H9 (cell line): ENCODE results near the gene KIZ. TPM values are rescaled to one million over a fixed set of nuclear protein-coding genes. Genes with fewer than 3 reads are reported as not detected.

Experiments
- DNase-seq: peaks from one replicate; pipeline ENCODE4 v3.0.0-alpha.2; 2017
- H2AFZ ChIP-seq: one replicate; pipeline ENCODE4 v1.6.1; 2013; ENCODE audit warnings: mild to moderate bottlenecking, low read length, control low read depth, moderate library complexity
- H2AK5ac ChIP-seq: 2 replicates; pipeline ENCODE4 v1.6.1; 2013; ENCODE audit warnings: low read length, control low read depth, mixed read lengths; ENCODE audit not compliant: insufficient read length
- H2BK120ac ChIP-seq: one replicate; pipeline ENCODE4 v1.6.1; 2013; ENCODE audit warnings: low read depth, mild to moderate bottlenecking, low read length, control low read depth, inconsistent platforms; ENCODE audit not compliant: poor library complexity, severe bottlenecking
- H2BK12ac ChIP-seq: 2 replicates; pipeline ENCODE4 v1.6.1; 2013; ENCODE audit warnings: low read length, control low read depth, mixed read lengths, low read depth; ENCODE audit not compliant: insufficient read length
- H2BK15ac ChIP-seq: 2 replicates; pipeline ENCODE4 v1.6.1; 2013; ENCODE audit warnings: low read depth, low read length, control low read depth
- H2BK20ac ChIP-seq: one replicate; pipeline ENCODE4 v1.6.1; 2013; ENCODE audit warnings: low read depth, mild to moderate bottlenecking, low read length, control low read depth, inconsistent platforms; ENCODE audit not compliant: poor library complexity, severe bottlenecking
- H2BK5ac ChIP-seq: 2 replicates; pipeline ENCODE4 v1.6.1; 2013; ENCODE audit warnings: low read length, control low read depth, mixed read lengths; ENCODE audit not compliant: insufficient read length
- H3K14ac ChIP-seq: 2 replicates; pipeline ENCODE4 v1.6.1; 2013; ENCODE audit warnings: low read length, control low read depth; ENCODE audit not compliant: insufficient read depth
- H3K18ac ChIP-seq: 2 replicates; pipeline ENCODE4 v1.6.1; 2013; ENCODE audit warnings: low read depth, mild to moderate bottlenecking, mixed read lengths, low read length, control low read depth; ENCODE audit not compliant: insufficient read length
- H3K23ac ChIP-seq: 2 replicates; pipeline ENCODE4 v1.6.1; 2013; ENCODE audit warnings: low read length, control low read depth, mixed read lengths, low read depth; ENCODE audit not compliant: insufficient read length
- H3K23me2 ChIP-seq: 2 replicates; pipeline ENCODE4 v1.6.1; 2013; ENCODE audit warnings: low read depth, mild to moderate bottlenecking, mixed read lengths, low read length, control low read depth; ENCODE audit not compliant: insufficient read length, poor library complexity, severe bottlenecking
- H3K27ac ChIP-seq: 2 replicates; pipeline ENCODE4 v1.5.1; 2013; ENCODE audit warnings: low read length, control low read depth, mixed read lengths, low read depth; ENCODE audit not compliant: insufficient read length
- H3K27me3 ChIP-seq: 2 replicates; pipeline ENCODE4 v1.6.1; 2013; ENCODE audit warnings: low read length, control low read depth, inconsistent platforms; ENCODE audit not compliant: insufficient read depth
- H3K4ac ChIP-seq: 2 replicates; pipeline ENCODE4 v1.6.1; 2013; ENCODE audit warnings: low read depth, mild to moderate bottlenecking, control low read depth, inconsistent platforms, low read length, moderate library complexity
- H3K4me1 ChIP-seq: 2 replicates; pipeline ENCODE4 v1.6.1; 2013; ENCODE audit warnings: low read length, control low read depth, inconsistent platforms; ENCODE audit not compliant: insufficient read depth
- H3K4me2 ChIP-seq: 2 replicates; pipeline ENCODE4 v1.6.1; 2013; ENCODE audit warnings: low read length, control low read depth, mixed read lengths; ENCODE audit not compliant: insufficient read length, insufficient read depth
- H3K56ac ChIP-seq: 2 replicates; pipeline ENCODE4 v1.6.1; 2013; ENCODE audit warnings: low read depth, mild to moderate bottlenecking, mixed read lengths, low read length, control low read depth; ENCODE audit not compliant: insufficient read length
- H3K79me1 ChIP-seq: 2 replicates; pipeline ENCODE4 v1.6.1; 2013; ENCODE audit warnings: low read depth, mild to moderate bottlenecking, moderate library complexity, low read length, control low read depth, inconsistent platforms; ENCODE audit not compliant: insufficient read depth, poor library complexity, severe bottlenecking
- H3K79me2 ChIP-seq: 2 replicates; pipeline ENCODE4 v1.6.1; 2013; ENCODE audit warnings: low read length, control low read depth, inconsistent platforms; ENCODE audit not compliant: insufficient read depth
- H3K9ac ChIP-seq: 2 replicates; pipeline ENCODE4 v1.6.1; 2013; ENCODE audit warnings: low read length, control low read depth, mixed read lengths; ENCODE audit not compliant: insufficient read length; ENCODE audit errors: extremely low read depth
- H3K9me3 ChIP-seq: one replicate; pipeline ENCODE4 v1.6.1; 2013; ENCODE audit warnings: low read depth, low read length, inconsistent platforms; ENCODE audit not compliant: control insufficient read depth
- H3T11ph ChIP-seq: one replicate; pipeline ENCODE4 v1.6.1; 2013; ENCODE audit warnings: mild to moderate bottlenecking, low read length, control low read depth, inconsistent platforms
- H4K20me1 ChIP-seq: one replicate; pipeline ENCODE4 v1.6.1; 2013; ENCODE audit not compliant: control insufficient read depth, insufficient read length, insufficient read depth
- H4K5ac ChIP-seq: 2 replicates; pipeline ENCODE4 v1.6.1; 2013; ENCODE audit warnings: low read depth, mild to moderate bottlenecking, mixed read lengths, low read length, control low read depth; ENCODE audit not compliant: insufficient read length
- H4K8ac ChIP-seq: replicated peaks from 2 replicates; pipeline ENCODE4 v1.6.1; 2013; ENCODE audit warnings: low read length, control low read depth, mixed read lengths, low read depth; ENCODE audit not compliant: insufficient read length
- H4K91ac ChIP-seq: 2 replicates; pipeline ENCODE4 v1.6.1; 2013; ENCODE audit warnings: low read depth, mild to moderate bottlenecking, moderate library complexity, mixed read lengths, low read length, control low read depth; ENCODE audit not compliant: insufficient read length
- H3K27ac Mint-ChIP-seq, 3 experiments: 2 replicates in 2 of 3; 3 replicates in 1 of 3; pipeline ENCODE4 v1.8.0; 2020 to 2021; ENCODE audit warnings: mixed read lengths in 3 of 3, mild to moderate bottlenecking in 1 of 3, moderate library complexity in 1 of 3
- H3K27me3 Mint-ChIP-seq: 2 replicates; pipeline ENCODE4 v1.8.0; 2021; ENCODE audit warnings: low read depth, mild to moderate bottlenecking, moderate library complexity, mixed read lengths
- H3K36me3 Mint-ChIP-seq, 3 experiments: 2 replicates in 2 of 3; 3 replicates in 1 of 3; pipeline ENCODE4 v1.8.0; 2020 to 2021; ENCODE audit warnings: low read depth in 3 of 3, mixed read lengths in 3 of 3; ENCODE audit not compliant: insufficient read depth in 1 of 3
- H3K4me1 Mint-ChIP-seq, 2 experiments: 2 replicates each; pipeline ENCODE4 v1.8.0; 2020; ENCODE audit warnings: mixed read lengths in 2 of 2
- H3K4me3 Mint-ChIP-seq, 2 experiments: 2 replicates in 1 of 2; 3 replicates in 1 of 2; pipeline ENCODE4 v1.8.0; 2020 to 2021; ENCODE audit warnings: mild to moderate bottlenecking in 2 of 2, mixed read lengths in 2 of 2, moderate library complexity in 1 of 2
- H3K9me3 Mint-ChIP-seq, 2 experiments: 2 replicates in 1 of 2; 3 replicates in 1 of 2; pipeline ENCODE4 v1.8.0; 2020; ENCODE audit warnings: mild to moderate bottlenecking in 2 of 2, mixed read lengths in 2 of 2, moderate library complexity in 1 of 2
- CTCF ChIP-seq: fragments of 200-600 bp; sonication (generic); conservative IDR thresholded peaks from 3 replicates; pipeline ENCODE4 v1.8.0; 2021; ENCODE audit warnings: antibody characterized with exemption, mild to moderate bottlenecking
- WGBS: extraction: QIAGEN DNeasy Blood & Tissue Kit; methylation state at CpG from one replicate; pipeline ENCODE4 v1.1.7; 2013; ENCODE audit warnings: missing lambda C conversion rate, low lambda C conversion rate, mixed read lengths; ENCODE audit not compliant: insufficient read length; ENCODE audit errors: extremely low coverage; 5-methylcytosine and 5-hydroxymethylcytosine counted together
- total RNA-seq: library from RNA; stranded (reverse); gene quantifications from 2 replicates; pipeline ENCODE4 v1.2.1, GENCODE V29; 2021

The KIZ gene
- total RNA-seq, 1 experiment from 2014 or later: 29.3 TPM

GRCh38 chr20:21203088-21203656 is 77.3 kb downstream of the KIZ start:
- Histone ChIP-seq H4K5ac (no peak overlapping the region), H4K91ac (no peak overlapping the region), H3K4me2 (no peak overlapping the region), H4K20me1 (no peaks in the 10 kb centered on the region), H3T11ph (no peak overlapping the region), H3K56ac (no peak overlapping the region), H3K79me1 (no peaks in the 10 kb centered on the region), H3K23me2 (no peaks in the 10 kb centered on the region), H4K8ac (no peak overlapping the region), H3K23ac (no peak overlapping the region), H2BK12ac (no peak overlapping the region), H2AFZ (no peak overlapping the region), H3K79me2 (no peaks in the 10 kb centered on the region), H3K27me3 (no peaks in the 10 kb centered on the region), H3K9me3 (no peaks in the 10 kb centered on the region), H3K9ac (no peak overlapping the region), H2BK15ac (no peak overlapping the region), H2BK5ac (no peak overlapping the region), H3K4me1 (no peaks in the 10 kb centered on the region), H3K27ac (no peak overlapping the region), H2AK5ac (no peak overlapping the region), H2BK120ac (no peak overlapping the region), H2BK20ac (no peak overlapping the region), H3K18ac (no peak overlapping the region), H3K4ac (no peak overlapping the region), H3K14ac (no peak overlapping the region)
- H3K27me3 Mint-ChIP-seq: no peaks in the 10 kb centered on the region; the same call in 1 of the 2 replicates
- peaks cover 12 to 15% (median 12%) of the 10 kb centered on the region in 3 experiments; a peak in 6 of 7 replicates for H3K36me3 Mint-ChIP-seq
- DNase-seq: no peak
- H3K27ac Mint-ChIP-seq: no peak overlapping the region; a peak in 1 of 7 replicates
- no peaks in the 10 kb centered on the region for H3K9me3 Mint-ChIP-seq
- WGBS: no CpG with 5 or more reads among the region's 4 CpGs
- TF ChIP-seq CTCF: no peak
- H3K4me3 Mint-ChIP-seq: no peak overlapping the region
- peaks cover 28 to 32% of the 10 kb centered on the region in 2 experiments for H3K4me1 Mint-ChIP-seq
